Measurements from ENCODE around the gene SLC25A22. TPM values are rescaled to one million over a fixed set of nuclear protein-coding genes. Genes with fewer than 3 reads are reported as not detected.

SLC25A22 gene
- polyA plus RNA-seq, 2 of the 4 experiments (the other 2 are of a cell fraction): 13.5 to 18.7 TPM

- H3K4me1 ChIP-seq: peaks cover 56% of the 10 kb centered on the region
- no peak overlapping the region for H3K4me2 ChIP-seq
- H3K9me3 ChIP-seq: no peaks in the 10 kb centered on the region
- H3K4me3 ChIP-seq: no peak overlapping the region
- H3K27ac ChIP-seq: no peak overlapping the region; a peak in 1 of 6 replicates
- TF ChIP-seq SREBF2 (IDR thresholded peaks at IDR 0.05) (no peak), RARB (CRISPR knock-in tag; IDR thresholded peaks at IDR 0.05) (no peak), CBX2 (IDR thresholded peaks at IDR 0.05; ENCODE audit: borderline replicate concordance, low read depth) (no peak), HEYL (CRISPR knock-in tag; IDR thresholded peaks at IDR 0.05) (no peak), FOXS1 (CRISPR knock-in tag; IDR thresholded peaks at IDR 0.05) (no peak), TP53 (CRISPR knock-in tag; IDR thresholded peaks at IDR 0.05) (no peak), HOXB5 (CRISPR knock-in tag; IDR thresholded peaks at IDR 0.05) (no peak), EP300 (IDR thresholded peaks at IDR 0.05) (no peak), ZNF302 (CRISPR knock-in tag; IDR thresholded peaks at IDR 0.05) (no peak)
- no peak for DNase-seq (ENCODE audit: low read depth in 1 of 2, low spot score in 1 of 2)
- ChIA-PET CTCF (interaction anchor here (1.1 to 1.7 kb wide), 3 partner anchors 10 to 15 kb away, joined by 3 to 5 read pairs (median 4); partner anchors contain the start of gene PNPLA2), POLR2A (interaction anchor here (1.0 to 3.5 kb wide), 2 partner anchors 10 to 14 kb away, joined by 3 to 26 read pairs; partner anchors contain the start of genes PNPLA2 and TSPAN4)
- ATAC-seq: no peak
- no peak for FAIRE-seq
- 93% methylated on average over 37 of the region's 40 CpGs for whole genome bisulfite sequencing (ENCODE audit: missing lambda C conversion rate)
Measured at GRCh38 chr11:829176-829846, 31.2 kb upstream of the SLC25A22 start.

GRCh38 chr11:828506-829175 is 30.6 kb upstream of the SLC25A22 start:
- Histone ChIP-seq H3K4me3 (no peak overlapping the region), H3K27ac (peak overlapping the region in 1 of 2 experiments; percentile 88; a peak in 1 of 6 replicates), H3K4me2 (no peak overlapping the region), H3K9me3 (no peaks in the 10 kb centered on the region), H3K4me1 (peaks cover 55% of the 10 kb centered on the region)
- CTCF ChIA-PET: interaction anchor here (1.1 to 1.7 kb wide), 4 partner anchors 9 to 15 kb away, joined by 3 to 5 read pairs (median 4); partner anchors contain the start of gene PNPLA2
- TF ChIP-seq CEBPB (IDR thresholded peaks at IDR 0.05) (no peak), JUNB (IDR thresholded peaks at IDR 0.05) (no peak), FOSL2 (IDR thresholded peaks at IDR 0.05) (no peak), FOSL2 (CRISPR knock-in tag; IDR thresholded peaks at IDR 0.05) (no peak), SMC3 (IDR thresholded peaks at IDR 0.05) (no peak), NR3C1 (IDR thresholded peaks at IDR 0.05) (no peak), CBX2 (IDR thresholded peaks at IDR 0.05; ENCODE audit: borderline replicate concordance, low read depth) (no peak)
- no peak for FAIRE-seq
- ATAC-seq: no peak
- DNase-seq (ENCODE audit: low read depth in 1 of 2, low spot score in 1 of 2): no peak
- 78% methylated on average over 16 of the region's 21 CpGs for WGBS (ENCODE audit: missing lambda C conversion rate)
- POLR2A ChIA-PET: interaction anchor here (3.5 kb wide), 1 partner anchor 9 kb away, joined by 26 read pairs; the partner anchor contains the start of gene PNPLA2

GRCh38 chr11:827897-828192 is 29.8 kb upstream of the SLC25A22 start, which contains the start of gene CRACR2B:
Gene CRACR2B, plus strand, starts transcription at chr11:827919. Its CDS starts 689 bp downstream, at chr11:828608.
- POLR2A ChIA-PET: interaction anchor here (3.5 kb wide), 1 partner anchor 9 kb away, joined by 26 read pairs; the partner anchor contains the start of gene PNPLA2
- TF ChIP-seq CBX8 (IDR thresholded peaks at IDR 0.05): no peak
- no peak for TF ChIP-seq ELK1 (IDR thresholded peaks at IDR 0.05; ENCODE audit: low read depth, low read length)
- no peak for TF ChIP-seq POLR2AphosphoS2 (conservative IDR thresholded peaks at IDR 0.05; ENCODE audit: low read length)
- TF ChIP-seq CHD4 (IDR thresholded peaks at IDR 0.05; ENCODE audit: borderline replicate concordance): no peak
- no peak for TF ChIP-seq ZSCAN20 (CRISPR knock-in tag; IDR thresholded peaks at IDR 0.05)
- TF ChIP-seq HES2 (IDR thresholded peaks at IDR 0.05): no peak
- no peak for TF ChIP-seq ZNF302 (CRISPR knock-in tag; IDR thresholded peaks at IDR 0.05)
- TF ChIP-seq CBX2 (IDR thresholded peaks at IDR 0.05; ENCODE audit: borderline replicate concordance, low read depth): no peak
- no peak for TF ChIP-seq NFE2L2 (conservative IDR thresholded peaks at IDR 0.05; ENCODE audit: low read length)
- no peak for TF ChIP-seq RAD21 (conservative IDR thresholded peaks at IDR 0.05 in 1 of 2, IDR thresholded peaks at IDR 0.05 in 1 of 2)
- TF ChIP-seq TP53 (CRISPR knock-in tag; IDR thresholded peaks at IDR 0.05): no peak
- no peak for TF ChIP-seq NR3C1 (IDR thresholded peaks at IDR 0.05)
- TF ChIP-seq ATOH8 (CRISPR knock-in tag; IDR thresholded peaks at IDR 0.05; ENCODE audit: low read depth): no peak
- TF ChIP-seq EP300 (IDR thresholded peaks at IDR 0.05): no peak
- no peak for TF ChIP-seq CEBPB (IDR thresholded peaks at IDR 0.05)
- no peak for TF ChIP-seq NPAS2 (CRISPR knock-in tag; IDR thresholded peaks at IDR 0.05; ENCODE audit: borderline replicate concordance)
- TF ChIP-seq FOSB (CRISPR knock-in tag; IDR thresholded peaks at IDR 0.05): no peak
- TF ChIP-seq JUN (IDR thresholded peaks at IDR 0.05): no peak
- CTCF ChIA-PET: interaction anchor here (1.2 to 1.7 kb wide), 3 partner anchors 10 to 12 kb away, joined by 3 to 5 read pairs (median 4); no protein-coding TSS in a partner anchor
- Histone ChIP-seq H3K4me1 (peaks cover 55% of the 10 kb centered on the region), H3K27ac (peak within 1 kb of the TSS; percentile 80 to 88), H3K4me3 (peak within 1 kb of the TSS; percentile 52), H3K9me3 (no peaks in the 10 kb centered on the region), H3K4me2 (peak within 1 kb of the TSS; percentile 87)
- 49% methylated on average over 5 of the region's 5 CpGs for WGBS (ENCODE audit: missing lambda C conversion rate)
- ATAC-seq: no peak
- FAIRE-seq: no peak
- DNase-seq (ENCODE audit: low read depth in 1 of 2, low spot score in 1 of 2): no peak

Measured in A549 (cell line).